ENCODE data around the gene PAK6. TPM values are rescaled to one million over a fixed set of nuclear protein-coding genes. Genes with fewer than 3 reads are reported as not detected.
A peak's percentile ranks its signal among the peaks of the same experiment; 100 is the strongest.

Gene PAK6
- total and polyA plus RNA-seq, 9 of the 15 experiments (the other 6 are each of a cell fraction or from before 2014, with no cell fraction given), result 0.03 to 0.74 (median 0.16) TPM; not detected in 2

- no peak for TF ChIP-seq PBX2 (CRISPR knock-in tag; IDR thresholded peaks at IDR 0.05; ENCODE audit: low read depth)
- no peak for TF ChIP-seq PBX2 (tag; conservative IDR thresholded peaks at IDR 0.05; ENCODE audit: low read depth)
- TF ChIP-seq CREB5 (CRISPR knock-in tag; IDR thresholded peaks at IDR 0.05), result no peak
- TF ChIP-seq HES1 (IDR thresholded peaks at IDR 0.05; ENCODE audit: low read depth), result no peak
- TF ChIP-seq NEUROD1 (IDR thresholded peaks at IDR 0.05; ENCODE audit: borderline replicate concordance, low read depth, low read length, partially characterized antibody), result peak; percentile 57
- TF ChIP-seq VEZF1 (CRISPR knock-in tag; IDR thresholded peaks at IDR 0.05), result peak; percentile 76
- no peak for TF ChIP-seq RBM17 (IDR thresholded peaks at IDR 0.05; ENCODE audit: borderline replicate concordance, low read depth, low read length)
- TF ChIP-seq CXXC5 (CRISPR knock-in tag; IDR thresholded peaks at IDR 0.05), result no peak
- peak; percentile 100 for TF ChIP-seq FOSL1 (tag; conservative IDR thresholded peaks at IDR 0.05)
- peak; percentile 32 for TF ChIP-seq TEAD4 (IDR thresholded peaks at IDR 0.05; ENCODE audit: low read length)
- TF ChIP-seq TEAD4 (CRISPR knock-in tag; IDR thresholded peaks at IDR 0.05; ENCODE audit: borderline replicate concordance), result no peak
- TF ChIP-seq HDAC6 (IDR thresholded peaks at IDR 0.05; ENCODE audit: low read depth, low read length), result no peak
- no peak for TF ChIP-seq E2F4 (CRISPR knock-in tag; IDR thresholded peaks at IDR 0.05; ENCODE audit: low read depth)
- no peak for TF ChIP-seq ADNP (tag; IDR thresholded peaks at IDR 0.05)
- no peak for TF ChIP-seq CREB3L1 (IDR thresholded peaks at IDR 0.05; ENCODE audit: borderline replicate concordance, low read depth)
- TF ChIP-seq CHD2 (IDR thresholded peaks at IDR 0.05; ENCODE audit: low read depth, low read length), result no peak
- no peak for TF ChIP-seq ZNF263 (CRISPR knock-in tag; IDR thresholded peaks at IDR 0.05; ENCODE audit: borderline replicate concordance)
- TF ChIP-seq SREBF1 (IDR thresholded peaks at IDR 0.05; ENCODE audit: borderline replicate concordance, low read depth, low read length), result no peak
- TF ChIP-seq KDM5B (IDR thresholded peaks at IDR 0.05; ENCODE audit: insufficient replicate concordance, low read depth, low read length), result peak; percentile 30
Observed at GRCh38 chr15:40266828-40267304, 28.0 kb downstream of the PAK6 start (continued).

Measured in K562 (cell line).